Adrenal gland (tissue), 12 donors: ENCODE measurements around the gene COQ2. TPM values are rescaled to one million over a fixed set of nuclear protein-coding genes. Genes with fewer than 3 reads are reported as not detected.
"Not testable (repeated sequence)": the region's sequence is repeated elsewhere in the genome, so short reads cannot be mapped to it uniquely, and the experiment has no call there.

Experiments
- DNase-seq, 7 donors: peaks; one replicate each; pipeline ENCODE4 v3.0.0-alpha.2; 2019 to 2020
- H3K27ac ChIP-seq, 5 donors: fragments of 200-600 bp; sonication (generic) in 4 of 5; 1 replicate in 3 of 5; 2 replicates in 2 of 5; pipeline versions ENCODE4 v1.5.1 to v1.8.0; 2016 to 2020; ENCODE audit warnings: mild to moderate bottlenecking in 1 of 5
- H3K27me3 ChIP-seq: fragments of 200-600 bp; 2 replicates; pipeline ENCODE4 v1.8.0; 2021
- H3K36me3 ChIP-seq, 2 donors: fragments of 200-600 bp; replicated peaks in 1 of 2; 1 replicate in 1 of 2; 2 replicates in 1 of 2; pipeline versions ENCODE4 v1.5.1 to v1.8.0; 2018 to 2022
- H3K4me1 ChIP-seq, 2 donors: fragments of 200-600 bp; replicated peaks in 1 of 2; 1 replicate in 1 of 2; 2 replicates in 1 of 2; pipeline versions ENCODE4 v1.5.1 to v1.8.0; 2018 to 2021
- H3K4me3 ChIP-seq, 4 donors: fragments of 200-600 bp; sonication (generic) in 3 of 4; one replicate each; pipeline ENCODE4 v1.5.1; 2016 to 2018
- H3K9me3 ChIP-seq, 3 donors: fragments of 200-600 bp; sonication (generic) in 1 of 3; replicated peaks in 1 of 3; 1 replicate in 2 of 3; 2 replicates in 1 of 3; pipeline versions ENCODE4 v1.5.1 to v1.8.0; 2016 to 2021
- POLR2A ChIP-seq, 2 donors: fragments of 450-650 bp; IDR thresholded peaks; one replicate each; pipeline ENCODE4 v1.6.1; 2017; ENCODE audit warnings: antibody characterized with exemption in 2 of 2, mild to moderate bottlenecking in 2 of 2, moderate library complexity in 1 of 2
- WGBS, 4 donors: extraction: QIAGEN DNeasy Blood & Tissue Kit in 2 of 4; methylation state at CpG; one replicate each; pipeline versions ENCODE4 v1.1.5 to v1.1.7; 2013 to 2017; 5-methylcytosine and 5-hydroxymethylcytosine counted together
- intact Hi-C, 2 donors: fragments of 100-400 bp; cut with DNase I; formaldehyde crosslinking; loops; one replicate each; pipeline versions ENCODE4 v1.14.1 to v1.15.0; 2022 to 2023
- polyA plus RNA-seq, 3 donors: library from polyadenylated mRNA; stranded (reverse); fragments of 200-250 nt in 2 of 3; fragments of 350-450 nt in 1 of 3; fragmentation: Illumina TruSeq in 1 of 3; extraction: RNeasy Lipid Tissue Mini Kit (QIAGEN cat#74804) in 1 of 3; gene quantifications; one replicate each; pipeline ENCODE4 v1.2.3, GENCODE V29; 2013 to 2014
- total RNA-seq, 9 donors: library from RNA; depleted of rRNA in 4 of 9; stranded (reverse); fragments of >200 nt in 4 of 9; fragments of 120-200 nt in 1 of 9; fragmentation: NEBNext Ultra II Directional in 1 of 9; extraction: Animal tissue kit (Norgen Biotek cat#: 25700) in 1 of 9; gene quantifications; one replicate each; pipeline versions ENCODE4 v1.1.0 to v1.2.4, GENCODE V29; 2013 to 2023
- TF ChIP-seq, protein P1 (sequence below), 6 experiments: fragments of 450-650 bp in 4 of 6; fragments of 200-600 bp in 2 of 6; sonication (generic) in 1 of 6; IDR thresholded peaks; 1 replicate in 5 of 6; 2 replicates in 1 of 6; pipeline versions ENCODE4 v1.5.1 to v1.8.0; 2016 to 2021; ENCODE audit warnings: antibody characterized with exemption in 6 of 6, mild to moderate bottlenecking in 2 of 6, moderate library complexity in 1 of 6
- donor health status: healthy with polysubstance abuse.
- donor health status: Bipolar disorder and iron deficiency.
- donor health status: DM: yes; HTN: yes; CAD: no.
- donor health status: DM: no; HTN: no; CAD: no.
- donor health status: DM: no; HTN: no; CAD: no.
- donor health status: DM: yes; HTN: yes; CAD: no.

The COQ2 gene
- total and polyA plus RNA-seq, 12 donors, result 10.5 to 73.9 (median 30.9) TPM

DNA sequence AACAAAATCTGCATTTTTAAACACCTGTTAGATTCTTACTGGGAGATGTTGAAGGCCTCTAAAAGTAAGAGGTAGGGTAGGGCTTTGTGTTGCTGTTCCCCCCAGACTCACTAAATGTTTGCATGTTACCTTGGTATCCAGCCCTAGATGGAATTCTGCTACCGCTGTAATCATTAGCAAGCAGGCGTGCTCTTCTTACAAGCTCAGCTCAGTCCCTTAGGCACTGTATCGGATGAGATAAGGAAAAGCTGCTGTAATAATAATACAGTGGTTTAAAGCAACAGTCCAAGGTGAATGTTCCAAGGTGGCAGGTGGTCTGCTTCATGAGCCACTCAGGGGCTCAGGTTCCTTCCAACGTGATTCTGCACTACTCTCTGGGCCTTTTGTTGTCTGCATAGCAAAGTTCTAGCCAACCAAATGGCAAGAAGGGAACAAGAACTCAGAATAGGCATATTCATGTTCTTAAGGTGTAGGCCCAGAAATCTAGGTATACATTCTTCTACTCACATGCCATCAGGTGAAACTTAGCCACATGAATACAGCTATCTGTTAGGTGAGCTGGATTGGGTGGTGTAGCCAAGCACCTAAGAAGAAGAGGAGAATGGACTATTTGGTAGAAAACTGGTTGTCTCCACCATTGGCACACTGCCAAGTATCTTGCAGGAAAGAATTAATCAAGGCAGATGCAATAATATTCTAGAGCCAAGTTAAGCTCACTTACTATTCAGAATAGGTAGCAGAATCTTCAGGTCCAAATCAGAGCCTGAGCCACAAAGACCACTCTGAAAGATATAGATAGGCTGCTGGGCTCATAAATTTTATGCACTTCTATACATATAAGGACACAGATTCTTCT lies 46.0 kb downstream of the COQ2 start:
- Histone ChIP-seq H3K4me1 (no peaks in the 10 kb centered on the region), H3K9me3 (no peaks in the 10 kb centered on the region), H3K27ac (no peak overlapping the region), H3K4me3 (no peak overlapping the region), H3K36me3 (no peaks in the 10 kb centered on the region), H3K27me3 (no peaks in the 10 kb centered on the region)
- intact Hi-C loops, result no loop called here
- TF ChIP-seq, protein P1, sequence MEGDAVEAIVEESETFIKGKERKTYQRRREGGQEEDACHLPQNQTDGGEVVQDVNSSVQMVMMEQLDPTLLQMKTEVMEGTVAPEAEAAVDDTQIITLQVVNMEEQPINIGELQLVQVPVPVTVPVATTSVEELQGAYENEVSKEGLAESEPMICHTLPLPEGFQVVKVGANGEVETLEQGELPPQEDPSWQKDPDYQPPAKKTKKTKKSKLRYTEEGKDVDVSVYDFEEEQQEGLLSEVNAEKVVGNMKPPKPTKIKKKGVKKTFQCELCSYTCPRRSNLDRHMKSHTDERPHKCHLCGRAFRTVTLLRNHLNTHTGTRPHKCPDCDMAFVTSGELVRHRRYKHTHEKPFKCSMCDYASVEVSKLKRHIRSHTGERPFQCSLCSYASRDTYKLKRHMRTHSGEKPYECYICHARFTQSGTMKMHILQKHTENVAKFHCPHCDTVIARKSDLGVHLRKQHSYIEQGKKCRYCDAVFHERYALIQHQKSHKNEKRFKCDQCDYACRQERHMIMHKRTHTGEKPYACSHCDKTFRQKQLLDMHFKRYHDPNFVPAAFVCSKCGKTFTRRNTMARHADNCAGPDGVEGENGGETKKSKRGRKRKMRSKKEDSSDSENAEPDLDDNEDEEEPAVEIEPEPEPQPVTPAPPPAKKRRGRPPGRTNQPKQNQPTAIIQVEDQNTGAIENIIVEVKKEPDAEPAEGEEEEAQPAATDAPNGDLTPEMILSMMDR (IDR thresholded peaks at IDR 0.05), result no peak
- TF ChIP-seq POLR2A (IDR thresholded peaks at IDR 0.05), result no peak
- no peak for DNase-seq
- 79 to 95% (median 90%) methylated on average over 4 of the region's 4 CpGs for WGBS, 4 donors

DNA sequence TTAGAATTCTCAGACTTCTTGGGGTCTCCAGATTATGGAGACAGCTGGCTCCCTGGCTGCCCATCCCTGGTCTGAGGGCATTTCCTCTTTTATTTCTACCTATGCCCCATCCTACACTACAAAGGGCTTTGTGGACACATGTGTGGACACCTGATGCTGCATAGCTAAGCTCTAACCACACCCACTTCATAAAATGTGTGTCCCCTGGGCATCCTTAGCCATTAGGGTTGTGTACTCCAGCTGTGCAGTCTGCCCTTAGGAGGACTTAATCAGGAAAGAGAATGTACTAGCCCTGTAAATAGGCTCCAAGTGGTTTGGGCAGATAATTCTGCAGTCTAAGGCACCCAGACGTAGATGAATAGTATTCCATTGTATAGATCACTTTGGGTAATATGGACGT lies 47.0 kb downstream of the COQ2 start:
- Histone ChIP-seq H3K4me3 (no peak overlapping the region), H3K4me1 (no peaks in the 10 kb centered on the region), H3K27ac (no peak overlapping the region), H3K9me3 (no peaks in the 10 kb centered on the region), H3K27me3 (no peaks in the 10 kb centered on the region), H3K36me3 (no peaks in the 10 kb centered on the region)
- 73 to 94% (median 92%) methylated on average over 2 of the region's 2 CpGs for WGBS, 4 donors
- TF ChIP-seq, protein P1 (IDR thresholded peaks at IDR 0.05), result no peak
- TF ChIP-seq POLR2A (IDR thresholded peaks at IDR 0.05), result no peak
- intact Hi-C loops, result no loop called here
- DNase-seq, result no peak

DNA sequence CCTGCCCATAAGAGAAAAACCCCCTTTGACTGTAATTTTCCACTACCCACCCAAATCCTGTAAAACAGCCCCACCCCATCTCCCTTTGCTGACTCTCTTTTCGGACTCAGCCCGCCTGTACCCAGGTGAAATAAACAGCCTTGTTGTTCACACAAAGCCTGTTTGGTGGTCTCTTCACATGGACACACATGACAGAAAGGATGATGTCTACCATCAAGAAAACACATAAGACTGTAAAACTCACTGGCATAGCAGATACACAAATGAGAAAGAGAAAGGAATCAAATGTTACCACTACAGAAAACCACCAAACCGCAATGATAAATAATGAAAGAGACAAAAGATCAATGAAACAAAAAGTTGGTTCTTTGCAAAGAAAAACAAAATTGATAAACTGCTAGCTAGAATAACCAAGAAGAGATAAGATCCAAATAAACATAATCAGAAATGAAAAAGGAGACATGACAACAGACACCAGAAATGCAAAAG lies 48.9 kb downstream of the COQ2 start:
- DNase-seq, intact Hi-C loops, H3K4me3 ChIP-seq, H3K27ac ChIP-seq, H3K4me1 ChIP-seq, H3K9me3 ChIP-seq, H3K36me3 ChIP-seq, H3K27me3 ChIP-seq: not testable (repeated sequence)
- WGBS, 4 donors, result 86 to 96% (median 92%) methylated on average over 3 of the region's 3 CpGs

- no peak overlapping the region for H3K4me3 ChIP-seq
- H3K4me1 ChIP-seq, result no peaks in the 10 kb centered on the region
- intact Hi-C loops, result loop anchor here in 1 of 2 donors (5.0 kb wide), 1 partner anchor 47 kb away; the partner anchor contains the start of gene COQ2
- no peaks in the 10 kb centered on the region for H3K36me3 ChIP-seq
- TF ChIP-seq POLR2A (IDR thresholded peaks at IDR 0.05), result no peak
- TF ChIP-seq, protein P1 (IDR thresholded peaks at IDR 0.05), result no peak
- no peak overlapping the region for H3K27ac ChIP-seq
- WGBS, 4 donors, result 83 to 91% (median 90%) methylated on average over 4 of the region's 4 CpGs
- H3K27me3 ChIP-seq, result no peaks in the 10 kb centered on the region
- no peaks in the 10 kb centered on the region for H3K9me3 ChIP-seq
- DNase-seq, result no peak
These were observed 49.5 kb downstream of the COQ2 start for GRCh38 chr4:83234902-83235644.

DNA sequence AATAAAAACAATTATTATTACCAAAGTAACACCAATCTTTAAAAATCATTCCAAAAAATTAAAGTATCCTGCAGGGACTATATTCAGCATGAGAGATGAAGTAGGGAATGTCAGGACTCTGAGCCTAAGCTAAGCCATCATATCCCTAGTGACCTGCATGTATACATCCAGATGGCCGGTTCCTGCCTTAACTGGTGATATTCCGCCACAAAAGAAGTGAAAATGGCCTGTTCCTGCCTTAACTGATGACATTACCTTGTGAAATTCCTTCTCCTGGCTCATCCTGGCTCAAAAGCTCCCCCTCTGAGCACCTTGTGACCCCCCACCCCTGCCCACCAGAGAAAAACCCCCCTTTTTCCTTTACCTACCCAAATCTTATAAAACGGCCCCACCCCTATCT lies 50.2 kb downstream of the COQ2 start:
- intact Hi-C loops, result loop anchor here in 1 of 2 donors (5.0 kb wide), 1 partner anchor 48 kb away; the partner anchor contains the start of gene COQ2
- WGBS, 4 donors, result 84 to 95% (median 89%) methylated on average over 3 of the region's 3 CpGs
- H3K4me1 ChIP-seq, DNase-seq, H3K36me3 ChIP-seq, H3K9me3 ChIP-seq, H3K4me3 ChIP-seq, H3K27ac ChIP-seq, H3K27me3 ChIP-seq: not testable (repeated sequence)
